Suprapubic skin (tissue), 3 donors: ENCODE results near the gene DUS2.
"Not testable (repeated sequence)": the region's sequence is repeated elsewhere in the genome, so short reads cannot be mapped to it uniquely, and the experiment has no call there.

Source experiments
- CTCF ChIP-seq, 2 donors: fragments of 200-600 bp in 1 of 2; fragments of 450-650 bp in 1 of 2; sonication (generic) in 1 of 2; IDR thresholded peaks; one replicate each; pipeline ENCODE4 v1.5.1; 2016 to 2019; ENCODE audit warnings: antibody characterized with exemption in 2 of 2, mild to moderate bottlenecking in 1 of 2, moderate library complexity in 1 of 2
- POLR2AphosphoS5 ChIP-seq, 3 donors: sonication (generic); formaldehyde crosslinking; IDR thresholded peaks; one replicate each; pipeline ENCODE4 v1.6.1; 2017; ENCODE audit warnings: antibody characterized with exemption in 3 of 3

- TF ChIP-seq CTCF, POLR2AphosphoS5 (IDR thresholded peaks at IDR 0.05): not testable (repeated sequence)
These were observed 97.4 kb downstream of the DUS2 start for GRCh38 chr16:68120496-68120895.
